Natural killer cell (primary cell): ENCODE data around the gene SGCA. TPM values are rescaled to one million over a fixed set of nuclear protein-coding genes. Genes with fewer than 3 reads are reported as not detected.

ENCODE experiments used
- ATAC-seq, 3 donors: fragments of 150-1000 bp in 2 of 3; fragments of 200-7000 bp in 1 of 3; cut with Tn5 transposase; 1 replicate in 1 of 3; 2 replicates in 2 of 3; pipeline ENCODE4 v1.10.0; 2021; ENCODE audit warnings: mild to moderate bottlenecking in 2 of 3, moderate library complexity in 2 of 3
- DNase-seq, 2 donors: peaks; one replicate each; pipeline versions ENCODE4 v3.0.0 to v3.0.0-alpha.2; 2013 to 2021; ENCODE audit warnings: mixed read lengths in 1 of 2
- H3K27ac ChIP-seq: one replicate; pipeline ENCODE4 v1.5.1; 2013; ENCODE audit warnings: mild to moderate bottlenecking, low read length
- H3K27me3 ChIP-seq: one replicate; pipeline ENCODE4 v1.6.1; 2013; ENCODE audit warnings: low read length; ENCODE audit not compliant: control insufficient read depth, insufficient read depth
- H3K36me3 ChIP-seq: one replicate; pipeline ENCODE4 v1.6.1; 2013; ENCODE audit warnings: low read length; ENCODE audit not compliant: control insufficient read depth, insufficient read depth
- H3K4me1 ChIP-seq: one replicate; pipeline ENCODE4 v1.6.1; 2013; ENCODE audit warnings: low read length; ENCODE audit not compliant: control insufficient read depth, insufficient read depth
- H3K4me3 ChIP-seq: one replicate; pipeline ENCODE4 v1.5.1; 2013; ENCODE audit warnings: low read length
- H3K9me3 ChIP-seq: one replicate; pipeline ENCODE4 v1.6.1; 2013; ENCODE audit warnings: low read length; ENCODE audit not compliant: control insufficient read depth, insufficient read depth
- H3K27ac Mint-ChIP-seq, 2 donors: one replicate each; pipeline ENCODE4 v1.8.0; 2022; ENCODE audit warnings: mild to moderate bottlenecking in 2 of 2, mixed read lengths in 2 of 2, moderate library complexity in 1 of 2
- H3K27me3 Mint-ChIP-seq, 2 donors: one replicate each; pipeline ENCODE4 v1.8.0; 2022; ENCODE audit warnings: low read depth in 2 of 2, mixed read lengths in 2 of 2
- H3K36me3 Mint-ChIP-seq: one replicate; pipeline ENCODE4 v1.8.0; 2022; ENCODE audit warnings: mixed read lengths
- H3K4me1 Mint-ChIP-seq, 2 donors: one replicate each; pipeline ENCODE4 v1.8.0; 2022; ENCODE audit warnings: mixed read lengths in 2 of 2
- H3K4me3 Mint-ChIP-seq: one replicate; pipeline ENCODE4 v1.8.0; 2022; ENCODE audit warnings: mild to moderate bottlenecking, moderate library complexity, mixed read lengths
- H3K9me3 Mint-ChIP-seq, 2 donors: one replicate each; pipeline ENCODE4 v1.8.0; 2022; ENCODE audit warnings: mixed read lengths in 2 of 2
- WGBS: methylation state at CpG from one replicate; pipeline ENCODE4 v1.1.7; 2013; ENCODE audit warnings: missing lambda C conversion rate; ENCODE audit not compliant: insufficient coverage; 5-methylcytosine and 5-hydroxymethylcytosine counted together
- intact Hi-C: fragments of 100-400 bp; cut with micrococcal nuclease; formaldehyde crosslinking; loops from one replicate; pipeline ENCODE4 v1.14.2; 2022
- total RNA-seq, 4 donors: library from RNA; stranded (reverse); fragments of 120-200 nt in 1 of 4; gene quantifications; one replicate each; pipeline versions ENCODE4 v1.2.3 to v1.2.4, GENCODE V29; 2013 to 2022
- TF ChIP-seq, protein P1 (sequence below): fragments of 200-600 bp; IDR thresholded peaks from one replicate; pipeline ENCODE4 v1.8.0; 2022; ENCODE audit warnings: antibody characterized with exemption

SGCA gene
- total RNA-seq, 3 donors from 2014 or later (not counting 1 experiment from before 2014, with no cell fraction given) = not detected

DNA sequence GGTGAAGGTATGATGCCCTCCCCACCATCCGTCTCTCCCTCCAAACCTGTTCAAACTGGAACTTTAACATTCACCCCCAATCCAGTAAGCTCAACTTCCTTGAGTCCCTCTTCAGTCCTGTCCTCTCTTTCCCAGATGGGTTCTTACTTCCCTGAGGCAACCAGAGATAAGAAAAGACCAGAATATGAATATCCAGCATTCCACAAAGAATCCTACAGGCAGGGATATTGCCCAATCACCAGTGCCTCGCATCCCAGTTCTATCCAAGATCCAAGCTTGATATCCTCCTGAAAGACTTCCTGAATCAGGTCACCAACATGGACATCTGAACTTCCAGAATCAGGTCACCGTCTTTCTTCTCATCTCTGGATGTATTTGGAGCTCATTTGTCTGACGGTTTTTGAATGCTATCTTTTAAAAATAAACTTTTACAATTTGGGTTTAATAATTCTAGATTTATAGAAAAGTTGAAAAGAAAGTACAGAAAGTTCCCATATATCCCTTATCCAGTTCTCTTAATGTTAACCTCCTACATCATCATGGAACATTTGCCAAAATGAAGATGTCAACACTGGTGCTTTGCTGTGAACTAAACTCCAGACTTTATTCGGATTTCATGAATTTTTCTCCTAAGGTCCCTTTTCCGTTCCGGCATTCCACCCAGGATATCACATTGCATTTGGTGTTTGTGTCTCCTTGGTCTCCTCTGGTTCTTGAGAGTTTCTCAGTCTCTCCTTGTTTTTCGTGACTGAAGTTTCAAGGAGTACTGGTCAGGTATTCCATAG is 49.4 kb downstream of the SGCA start:
- peaks cover 15 to 20% of the 10 kb centered on the region in 2 donors for H3K4me1 Mint-ChIP-seq
- intact Hi-C loops = no loop called here
- Histone ChIP-seq H3K4me1 (peaks cover 17% of the 10 kb centered on the region), H3K4me3 (no peak overlapping the region), H3K36me3 (no peaks in the 10 kb centered on the region), H3K27ac (no peak overlapping the region), H3K27me3 (peaks cover 3% of the 10 kb centered on the region), H3K9me3 (no peaks in the 10 kb centered on the region)
- no peaks in the 10 kb centered on the region for H3K9me3 Mint-ChIP-seq
- DNase-seq = no peak
- no peak overlapping the region for H3K4me3 Mint-ChIP-seq
- no peaks in the 10 kb centered on the region for H3K36me3 Mint-ChIP-seq
- TF ChIP-seq, protein P1, sequence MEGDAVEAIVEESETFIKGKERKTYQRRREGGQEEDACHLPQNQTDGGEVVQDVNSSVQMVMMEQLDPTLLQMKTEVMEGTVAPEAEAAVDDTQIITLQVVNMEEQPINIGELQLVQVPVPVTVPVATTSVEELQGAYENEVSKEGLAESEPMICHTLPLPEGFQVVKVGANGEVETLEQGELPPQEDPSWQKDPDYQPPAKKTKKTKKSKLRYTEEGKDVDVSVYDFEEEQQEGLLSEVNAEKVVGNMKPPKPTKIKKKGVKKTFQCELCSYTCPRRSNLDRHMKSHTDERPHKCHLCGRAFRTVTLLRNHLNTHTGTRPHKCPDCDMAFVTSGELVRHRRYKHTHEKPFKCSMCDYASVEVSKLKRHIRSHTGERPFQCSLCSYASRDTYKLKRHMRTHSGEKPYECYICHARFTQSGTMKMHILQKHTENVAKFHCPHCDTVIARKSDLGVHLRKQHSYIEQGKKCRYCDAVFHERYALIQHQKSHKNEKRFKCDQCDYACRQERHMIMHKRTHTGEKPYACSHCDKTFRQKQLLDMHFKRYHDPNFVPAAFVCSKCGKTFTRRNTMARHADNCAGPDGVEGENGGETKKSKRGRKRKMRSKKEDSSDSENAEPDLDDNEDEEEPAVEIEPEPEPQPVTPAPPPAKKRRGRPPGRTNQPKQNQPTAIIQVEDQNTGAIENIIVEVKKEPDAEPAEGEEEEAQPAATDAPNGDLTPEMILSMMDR = no peak
- WGBS = 85% methylated on average over 6 of the region's 8 CpGs
- H3K27ac Mint-ChIP-seq = peak overlapping the region in 1 of 2 donors; percentile 48
- ATAC-seq = no peak
- H3K27me3 Mint-ChIP-seq = peaks cover 22 to 48% of the 10 kb centered on the region in 2 donors

DNA sequence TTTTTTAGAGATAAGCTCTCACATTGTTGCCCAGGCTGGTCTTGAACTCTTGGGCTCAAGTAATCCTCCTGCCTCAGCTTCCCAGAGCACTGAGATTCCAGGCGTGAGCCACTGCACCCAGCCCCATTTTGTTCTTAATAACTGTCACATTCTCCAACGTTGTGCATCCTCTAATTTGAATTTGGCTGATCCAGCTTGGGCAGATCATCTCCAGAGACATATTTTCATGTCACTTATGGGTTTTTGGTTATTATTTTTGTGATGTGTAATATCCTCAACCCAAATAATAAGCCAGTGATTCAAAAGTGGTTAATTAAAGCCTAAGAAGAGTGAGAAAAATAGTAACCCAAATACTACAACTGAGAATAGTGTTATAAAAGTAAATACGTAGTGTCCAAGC is 51.8 kb downstream of the SGCA start:
- no peak overlapping the region for H3K4me3 Mint-ChIP-seq
- 77% methylated on average over 2 of the region's 3 CpGs for WGBS

DNA sequence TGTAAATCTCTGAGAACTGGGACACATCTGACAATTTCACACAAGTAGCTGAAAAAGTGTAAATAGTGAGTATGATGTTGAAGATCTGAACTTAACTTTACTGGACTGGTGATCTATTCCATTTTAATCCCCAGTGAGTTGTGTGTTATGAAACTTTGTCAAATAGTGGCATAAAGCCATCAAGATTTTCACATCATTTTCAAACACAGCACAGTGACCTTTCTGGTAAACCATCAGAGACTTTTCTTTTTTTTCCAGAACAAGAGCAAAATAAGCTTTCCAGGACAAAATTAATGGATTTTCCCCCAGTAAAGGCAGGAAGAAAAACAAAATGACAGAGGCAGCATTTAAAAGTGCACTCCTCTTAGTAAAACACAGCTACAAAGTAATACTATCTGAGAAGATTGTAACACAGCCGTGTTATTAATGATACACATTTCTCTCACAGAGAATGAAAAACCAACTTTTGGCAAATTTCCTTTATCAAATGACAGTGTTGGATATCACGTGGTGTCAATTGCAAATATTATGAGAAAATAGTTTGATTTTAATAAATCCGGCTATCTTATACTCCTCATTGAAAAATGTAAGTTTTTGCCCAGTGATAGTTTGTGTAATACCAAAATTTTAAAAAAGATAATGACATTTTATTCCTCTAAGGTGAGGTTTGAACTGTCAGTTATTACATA is 52.4 kb downstream of the SGCA start:
- H3K36me3 Mint-ChIP-seq = no peaks in the 10 kb centered on the region
- ATAC-seq = no peak
- Histone ChIP-seq H3K9me3 (no peaks in the 10 kb centered on the region), H3K27me3 (no peaks in the 10 kb centered on the region), H3K4me1 (peaks cover 10% of the 10 kb centered on the region), H3K4me3 (no peak overlapping the region), H3K27ac (no peak overlapping the region), H3K36me3 (no peaks in the 10 kb centered on the region)
- no CpG with 5 or more reads among the region's 3 CpGs for WGBS
- peaks cover 18 to 30% of the 10 kb centered on the region in 2 donors for H3K27me3 Mint-ChIP-seq
- intact Hi-C loops = no loop called here
- H3K4me3 Mint-ChIP-seq = no peak overlapping the region
- no peak overlapping the region for H3K27ac Mint-ChIP-seq
- TF ChIP-seq, protein P1 = no peak
- H3K4me1 Mint-ChIP-seq = peaks cover 5 to 7% of the 10 kb centered on the region in 2 donors
- no peak for DNase-seq
- no peaks in the 10 kb centered on the region for H3K9me3 Mint-ChIP-seq

More for the DNA sequence above, 51.8 kb downstream of the SGCA start:
- H3K4me3 ChIP-seq = no peak overlapping the region
- H3K4me1 ChIP-seq = peaks cover 16% of the 10 kb centered on the region
- intact Hi-C loops = no loop called here
- no peak overlapping the region for H3K27ac Mint-ChIP-seq
- ATAC-seq (no peak), DNase-seq (no peak)
- H3K36me3 ChIP-seq = no peaks in the 10 kb centered on the region
- peaks cover 18 to 31% of the 10 kb centered on the region in 2 donors for H3K27me3 Mint-ChIP-seq
- no peaks in the 10 kb centered on the region for H3K9me3 Mint-ChIP-seq
- no peak overlapping the region for H3K27ac ChIP-seq
- H3K4me1 Mint-ChIP-seq = peaks cover 11 to 13% of the 10 kb centered on the region in 2 donors
- no peaks in the 10 kb centered on the region for H3K36me3 Mint-ChIP-seq
- no peaks in the 10 kb centered on the region for H3K9me3 ChIP-seq
- TF ChIP-seq, protein P1 = no peak
- no peaks in the 10 kb centered on the region for H3K27me3 ChIP-seq
